ENCODE data around the gene GPR85.
"Not testable (repeated sequence)": the region's sequence is repeated elsewhere in the genome, so short reads cannot be mapped to it uniquely, and the experiment has no call there.

GPR85 gene

GRCh38 chr7:113120647-113121046 is 34.0 kb upstream of the GPR85 start:
- Histone ChIP-seq H3K27ac (replicated peaks) (peak overlapping the region; percentile 43), H3K4me3 (replicated peaks; ENCODE audit: insufficient read depth, low read length) (no peak overlapping the region), H3K27me3 (ENCODE audit: insufficient read depth, poor library complexity, severe bottlenecking) (no peaks in the 10 kb centered on the region)
- TF ChIP-seq, protein P1, sequence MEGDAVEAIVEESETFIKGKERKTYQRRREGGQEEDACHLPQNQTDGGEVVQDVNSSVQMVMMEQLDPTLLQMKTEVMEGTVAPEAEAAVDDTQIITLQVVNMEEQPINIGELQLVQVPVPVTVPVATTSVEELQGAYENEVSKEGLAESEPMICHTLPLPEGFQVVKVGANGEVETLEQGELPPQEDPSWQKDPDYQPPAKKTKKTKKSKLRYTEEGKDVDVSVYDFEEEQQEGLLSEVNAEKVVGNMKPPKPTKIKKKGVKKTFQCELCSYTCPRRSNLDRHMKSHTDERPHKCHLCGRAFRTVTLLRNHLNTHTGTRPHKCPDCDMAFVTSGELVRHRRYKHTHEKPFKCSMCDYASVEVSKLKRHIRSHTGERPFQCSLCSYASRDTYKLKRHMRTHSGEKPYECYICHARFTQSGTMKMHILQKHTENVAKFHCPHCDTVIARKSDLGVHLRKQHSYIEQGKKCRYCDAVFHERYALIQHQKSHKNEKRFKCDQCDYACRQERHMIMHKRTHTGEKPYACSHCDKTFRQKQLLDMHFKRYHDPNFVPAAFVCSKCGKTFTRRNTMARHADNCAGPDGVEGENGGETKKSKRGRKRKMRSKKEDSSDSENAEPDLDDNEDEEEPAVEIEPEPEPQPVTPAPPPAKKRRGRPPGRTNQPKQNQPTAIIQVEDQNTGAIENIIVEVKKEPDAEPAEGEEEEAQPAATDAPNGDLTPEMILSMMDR (IDR thresholded peaks at IDR 0.05; ENCODE audit: insufficient read depth, low read length): no peak
- TF ChIP-seq GABPA (IDR thresholded peaks at IDR 0.05; ENCODE audit: low read depth) (no peak), SPI1 (IDR thresholded peaks at IDR 0.05; ENCODE audit: borderline replicate concordance, low read depth) (peak; percentile 92), REST (IDR thresholded peaks at IDR 0.05; ENCODE audit: insufficient replicate concordance, low read depth) (no peak)
- DNase-seq (ENCODE audit: low read depth in 1 of 2, low spot score in 1 of 2): peak; percentile 56 to 75

GRCh38 chr7:113119429-113119828 is 32.8 kb upstream of the GPR85 start:
- Histone ChIP-seq H3K27me3 (ENCODE audit: insufficient read depth, poor library complexity, severe bottlenecking) (no peaks in the 10 kb centered on the region), H3K27ac (replicated peaks) (no peak overlapping the region), H3K4me3 (replicated peaks; ENCODE audit: insufficient read depth, low read length) (no peak overlapping the region)
- TF ChIP-seq REST (IDR thresholded peaks at IDR 0.05; ENCODE audit: insufficient replicate concordance, low read depth): no peak
- TF ChIP-seq, protein P1 (IDR thresholded peaks at IDR 0.05; ENCODE audit: insufficient read depth, low read length): no peak
- no peak for TF ChIP-seq SPI1 (IDR thresholded peaks at IDR 0.05; ENCODE audit: borderline replicate concordance, low read depth)
- TF ChIP-seq GABPA (IDR thresholded peaks at IDR 0.05; ENCODE audit: low read depth): no peak
- TF ChIP-seq POLR2AphosphoS5 (IDR thresholded peaks at IDR 0.05; ENCODE audit: low read depth): no peak
- DNase-seq (ENCODE audit: low read depth in 1 of 2, low spot score in 1 of 2): no peak

- peak within 1 kb of the TSS; percentile 79 for H3K27ac ChIP-seq (replicated peaks)
- H3K4me3 ChIP-seq (replicated peaks; ENCODE audit: insufficient read depth, low read length): peak within 1 kb of the TSS; percentile 58
- peak; percentile 90 for TF ChIP-seq POLR2AphosphoS5 (IDR thresholded peaks at IDR 0.05; ENCODE audit: low read depth)
- peak; percentile 56; the same call in 1 of the 2 replicates for TF ChIP-seq SPI1 (IDR thresholded peaks at IDR 0.05; ENCODE audit: borderline replicate concordance, low read depth)
- peak; percentile 70 for TF ChIP-seq REST (IDR thresholded peaks at IDR 0.05; ENCODE audit: insufficient replicate concordance, low read depth)
- TF ChIP-seq, protein P1 (IDR thresholded peaks at IDR 0.05; ENCODE audit: insufficient read depth, low read length): no peak
- TF ChIP-seq GABPA (IDR thresholded peaks at IDR 0.05; ENCODE audit: low read depth): no peak
- peak; percentile 74 to 94 for DNase-seq (ENCODE audit: low read depth in 1 of 2, low spot score in 1 of 2)
- no peaks in the 10 kb centered on the region for H3K27me3 ChIP-seq (ENCODE audit: insufficient read depth, poor library complexity, severe bottlenecking)
These were observed 31.7 kb upstream of the GPR85 start, which contains the start of gene SMIM30 for GRCh38 chr7:113118074-113118959. Gene SMIM30, minus strand, starts transcription at chr7:113118554. Its CDS starts 976 bp downstream, at chr7:113117578.

DNA sequence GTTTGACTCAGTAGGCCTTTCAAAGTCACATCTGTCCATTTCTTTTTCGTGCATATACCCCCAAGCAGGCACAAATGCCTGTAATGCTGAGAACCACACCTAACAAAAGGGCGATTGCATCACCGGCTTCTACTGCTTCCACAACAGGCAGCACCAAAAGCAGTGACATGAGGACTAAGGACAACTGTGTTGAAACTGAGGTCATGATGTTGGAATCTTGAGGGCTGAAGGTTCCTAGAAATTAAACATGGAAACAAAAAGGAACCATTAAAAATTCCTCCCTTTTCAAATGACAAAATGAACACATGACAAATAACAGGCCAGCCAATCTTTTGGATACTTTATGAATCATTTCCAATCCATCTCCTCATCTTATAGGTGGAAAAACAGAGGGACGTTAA is 30.7 kb upstream of the GPR85 start:
- peak overlapping the region; percentile 79 for H3K27ac ChIP-seq (replicated peaks)
- H3K27me3 ChIP-seq (ENCODE audit: insufficient read depth, poor library complexity, severe bottlenecking): not testable (repeated sequence)
- H3K4me3 ChIP-seq (replicated peaks; ENCODE audit: insufficient read depth, low read length): peak overlapping the region; percentile 58
- peak; percentile 57 to 78 for DNase-seq (ENCODE audit: low read depth in 1 of 2, low spot score in 1 of 2)

Data from HL-60 (cell line).